Stimulated activated CD4-positive, alpha-beta T cell treated with anti-CD3 and anti-CD28 coated beads, Interleukin-1b, Interleukin-23, amount 100 ng/mL, for 48 hours (primary cell): ENCODE results near the gene LENG9.
"Not testable (repeated sequence)": the region's sequence is repeated elsewhere in the genome, so short reads cannot be mapped to it uniquely, and the experiment has no call there.

Source experiments
- DNase-seq: peaks from one replicate; pipeline ENCODE4 v3.0.0-alpha.2; 2020

Gene LENG9

DNA sequence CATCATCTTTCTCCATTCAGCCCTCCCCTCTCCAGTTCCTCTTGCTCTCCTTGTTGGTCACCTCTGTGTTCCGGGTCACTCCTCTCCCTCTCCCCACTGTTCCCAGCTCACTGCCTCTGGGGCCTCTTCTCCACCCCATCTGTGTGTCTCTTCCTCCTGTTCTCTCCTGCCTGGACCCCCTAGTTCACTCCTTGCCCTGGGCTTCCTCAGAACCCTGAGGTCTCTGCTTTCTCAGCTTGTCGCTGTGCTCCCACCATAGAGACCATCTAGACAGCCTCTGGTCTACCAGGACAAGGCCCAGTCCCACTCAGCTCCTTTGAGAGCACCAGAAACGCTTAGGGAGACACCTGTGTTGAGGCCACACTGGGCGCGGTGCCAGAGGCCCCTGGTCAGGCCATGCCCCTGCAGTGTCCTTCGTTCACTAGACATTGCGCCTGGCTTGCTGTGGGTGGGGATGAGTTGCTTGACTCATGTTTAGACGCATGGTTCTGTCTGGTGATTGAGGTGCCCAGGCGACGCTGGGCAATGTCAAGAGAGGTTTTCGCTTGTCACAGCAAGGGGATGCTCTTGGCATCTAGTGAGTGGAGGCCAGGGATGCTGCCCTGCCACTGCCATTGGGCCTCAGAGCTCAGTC lies 4.8 kb downstream of the LENG9 start:
- no peak for DNase-seq

GRCh38 chr19:54457773-54458647 lies 5.6 kb downstream of the LENG9 start:
- no peak for DNase-seq

- DNase-seq: no peak
Observed at GRCh38 chr19:54456423-54457373, 6.9 kb downstream of the LENG9 start.

- DNase-seq: no peak
Observed at GRCh38 chr19:54455786-54456422, 7.7 kb downstream of the LENG9 start.

DNA sequence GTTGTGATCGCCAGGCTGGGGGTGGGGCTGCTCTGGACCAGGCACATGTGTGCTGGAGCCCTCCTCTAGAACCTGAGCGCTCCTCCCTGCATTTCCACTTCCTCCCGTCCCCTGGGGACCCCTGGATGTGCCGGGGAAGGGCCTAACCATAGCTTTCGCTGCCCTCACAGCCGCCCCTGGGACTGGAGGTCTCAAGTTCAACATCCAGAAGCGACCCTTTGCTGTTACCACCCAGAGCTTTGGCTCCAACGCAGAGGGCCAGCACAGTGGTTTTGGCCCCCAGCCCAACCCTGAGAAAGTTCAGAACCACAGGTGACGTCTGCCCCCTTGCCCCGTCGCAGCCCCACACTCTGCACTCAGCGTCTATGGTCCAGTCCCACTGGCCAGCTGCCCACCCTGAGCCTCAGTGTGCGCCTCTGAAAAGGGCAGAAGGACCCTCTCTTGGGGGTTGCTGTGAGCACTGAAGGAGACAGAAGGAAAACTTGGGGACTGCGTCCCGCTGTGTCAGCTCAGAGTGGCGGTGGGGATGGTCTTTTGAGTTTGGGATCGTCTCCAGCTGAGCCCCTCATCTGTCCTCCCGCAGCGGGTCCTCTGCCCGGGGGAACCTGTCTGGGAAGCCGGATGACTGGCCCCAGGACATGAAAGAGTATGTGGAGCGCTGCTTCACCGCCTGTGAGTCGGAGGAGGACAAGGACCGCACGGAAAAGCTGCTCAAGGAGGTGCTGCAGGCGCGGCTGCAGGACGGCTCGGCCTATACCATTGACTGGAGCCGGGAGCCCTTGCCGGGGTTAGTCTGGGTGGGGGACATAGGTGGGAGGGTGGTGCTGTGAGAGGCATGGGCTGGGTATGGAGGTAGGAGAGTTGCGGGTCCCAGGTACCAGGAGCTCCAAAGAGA lies 8.6 kb downstream of the LENG9 start:
- DNase-seq: no peak

DNA sequence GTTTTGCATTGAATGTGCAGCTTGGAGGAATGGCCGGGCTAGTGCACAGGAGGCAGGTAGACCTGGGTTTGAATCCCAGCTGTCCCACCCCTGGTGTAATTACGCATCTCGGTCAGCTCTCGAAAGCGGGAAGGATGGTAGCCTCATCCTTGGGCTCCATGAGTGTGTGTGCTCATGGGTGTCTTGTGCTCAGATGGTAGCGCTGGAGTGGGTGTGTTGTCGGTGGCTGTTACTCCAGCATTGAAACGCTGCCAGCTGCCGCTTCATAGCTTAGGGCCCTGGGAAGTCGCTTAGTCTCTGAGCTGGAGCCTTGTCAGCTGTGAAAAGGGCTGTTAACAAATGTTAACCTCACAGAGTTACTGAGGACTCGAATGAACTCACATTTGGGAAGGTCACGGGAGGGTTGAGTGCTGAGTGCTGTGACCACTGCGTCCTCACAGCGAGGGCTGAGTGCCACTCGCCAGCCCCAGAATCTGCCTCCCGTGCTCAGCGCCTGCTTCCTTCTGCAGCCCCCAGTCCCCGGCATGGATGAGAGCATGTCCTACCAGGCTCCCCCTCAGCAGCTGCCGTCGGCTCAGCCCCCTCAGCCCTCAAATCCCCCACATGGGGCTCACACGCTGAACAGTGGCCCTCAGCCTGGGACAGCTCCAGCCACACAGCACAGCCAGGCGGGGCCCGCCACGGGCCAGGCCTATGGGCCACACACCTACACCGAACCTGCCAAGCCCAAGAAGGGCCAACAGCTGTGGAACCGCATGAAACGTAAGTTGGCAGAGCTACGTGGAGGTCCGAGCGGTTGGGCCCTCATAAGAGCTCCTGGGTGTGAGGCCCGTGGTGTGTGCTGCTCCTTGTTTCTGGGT lies 9.4 kb downstream of the LENG9 start:
- DNase-seq: no peak

GRCh38 chr19:54452626-54453025 lies 11.0 kb downstream of the LENG9 start:
- no peak for DNase-seq

DNA sequence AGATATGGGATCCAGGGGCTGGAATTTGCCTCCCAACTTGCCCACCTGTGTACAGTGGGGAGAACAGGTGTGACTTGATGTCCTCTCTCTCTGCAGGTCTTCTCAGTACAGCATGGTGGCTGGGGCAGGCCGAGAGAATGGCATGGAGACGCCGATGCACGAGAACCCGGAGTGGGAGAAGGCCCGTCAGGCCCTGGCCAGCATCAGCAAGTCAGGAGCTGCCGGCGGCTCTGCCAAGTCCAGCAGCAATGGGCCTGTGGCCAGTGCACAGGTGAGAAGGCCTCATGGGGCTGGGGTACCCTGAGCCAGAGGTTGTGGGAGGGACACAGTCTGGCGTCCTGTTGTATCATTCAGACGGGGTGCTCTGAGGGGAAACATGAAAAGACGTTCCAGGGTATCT lies 11.6 kb downstream of the LENG9 start:
- DNase-seq: no peak

GRCh38 chr19:54451331-54451871 lies 12.2 kb downstream of the LENG9 start:
- no peak for DNase-seq

DNA sequence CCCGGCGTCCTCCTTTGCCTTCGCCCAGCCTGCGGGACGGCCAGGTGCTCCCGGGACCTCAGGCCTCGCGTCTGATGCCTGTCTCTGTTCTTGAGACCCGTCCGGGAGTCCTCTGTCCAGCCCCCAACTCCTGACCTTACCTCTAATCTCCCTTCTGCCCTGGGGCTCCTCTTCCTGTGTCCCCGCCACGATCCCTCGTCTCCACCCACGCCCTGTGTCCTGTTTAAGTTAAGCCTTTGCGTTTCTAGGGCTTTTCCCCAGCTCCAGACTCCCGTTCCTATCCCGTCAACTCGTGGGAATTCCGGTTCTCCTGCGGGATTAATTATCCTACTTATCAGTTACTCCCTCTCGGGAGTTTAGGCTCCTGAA lies 13.9 kb downstream of the LENG9 start:
- DNase-seq: no peak

- peak; percentile 98 for DNase-seq
Observed at GRCh38 chr19:54448774-54449700, 14.5 kb downstream of the LENG9 start, which contains the start of gene LENG8. TSS of gene LENG8 (plus strand) at chr19:54449199. CDS start at chr19:54451345, 2,146 bp downstream.

- peak; percentile 35 for DNase-seq
Observed at GRCh38 chr19:54448040-54448773, 15.4 kb downstream of the LENG9 start.

- DNase-seq: not testable (repeated sequence)
Observed at GRCh38 chr19:54446349-54446748, 17.2 kb downstream of the LENG9 start.

- DNase-seq: no peak
Observed at GRCh38 chr19:54444737-54445136, 18.8 kb downstream of the LENG9 start.

- no peak for DNase-seq
Observed at GRCh38 chr19:54440641-54441040, 22.9 kb downstream of the LENG9 start.

DNA sequence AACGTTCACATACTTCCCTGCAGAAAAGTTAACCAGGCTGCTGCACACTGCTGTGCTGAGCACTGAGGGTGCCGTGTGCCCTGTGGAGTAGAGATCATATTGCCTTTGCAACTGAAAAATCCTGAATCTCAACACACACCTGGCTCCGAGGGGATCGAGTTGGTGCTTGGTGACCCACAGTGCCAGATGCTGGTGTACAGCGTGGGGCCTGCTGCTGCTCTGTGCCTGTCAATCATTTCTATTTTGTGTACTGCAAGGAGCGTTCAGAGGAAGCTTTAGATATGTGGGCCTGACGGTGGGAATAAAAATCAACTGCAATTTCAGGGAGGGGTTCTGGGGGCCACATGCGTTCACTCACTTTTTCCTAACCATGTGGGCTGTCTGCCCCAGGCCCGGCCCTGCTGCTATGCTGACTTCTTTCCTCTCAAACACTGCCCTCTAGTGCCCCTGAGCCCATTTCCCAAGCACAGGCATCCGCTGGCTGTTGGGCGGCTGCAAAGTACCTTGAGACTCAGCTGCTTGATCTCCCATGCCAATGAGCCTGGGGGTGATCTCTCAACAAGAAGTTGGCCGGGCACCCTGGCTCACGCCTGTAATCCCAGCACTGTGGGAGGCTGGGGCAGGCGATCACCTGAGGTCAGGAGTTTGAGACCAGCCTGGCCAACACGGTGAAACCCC lies 24.3 kb downstream of the LENG9 start:
- peak; percentile 37 for DNase-seq

- no peak for DNase-seq
Observed at GRCh38 chr19:54436628-54437252, 26.8 kb downstream of the LENG9 start.
